GM19193 (cell line): Measurements from ENCODE around the gene FAM98B.

Experiments
- POLR2A ChIP-seq: IDR thresholded peaks from 4 replicates; pipeline ENCODE4 v1.6.1; 2011; ENCODE audit not compliant: insufficient read depth, insufficient read length; ENCODE audit errors: extremely low read depth

The FAM98B gene

DNA sequence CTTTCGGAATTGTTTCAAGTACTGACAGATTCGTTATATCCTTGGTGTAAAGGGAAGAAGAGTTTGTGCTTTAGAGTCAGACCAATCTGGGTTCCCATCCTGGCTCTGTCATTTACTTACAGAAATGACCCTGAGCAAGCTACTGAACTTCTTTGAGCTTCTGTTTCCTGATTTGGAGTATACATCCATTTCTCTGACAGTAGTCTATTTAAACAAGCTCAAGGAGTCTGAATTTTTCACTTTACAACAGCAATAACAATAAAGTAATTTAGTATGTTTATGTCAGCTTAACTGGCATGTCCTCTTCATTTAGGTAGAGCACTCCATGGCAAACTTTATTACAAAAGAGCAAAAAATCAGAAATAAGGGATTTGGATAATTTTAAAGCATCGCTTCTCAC, 27.8 kb downstream of the FAM98B start:
- no peak for TF ChIP-seq POLR2A

- no peak for TF ChIP-seq POLR2A
Observed at GRCh38 chr15:38482572-38482971, 28.6 kb downstream of the FAM98B start.

GRCh38 chr15:38486936-38487335, 33.0 kb downstream of the FAM98B start:
- TF ChIP-seq POLR2A = no peak

- no peak for TF ChIP-seq POLR2A
Observed at GRCh38 chr15:38487378-38487777, 33.5 kb downstream of the FAM98B start.

DNA sequence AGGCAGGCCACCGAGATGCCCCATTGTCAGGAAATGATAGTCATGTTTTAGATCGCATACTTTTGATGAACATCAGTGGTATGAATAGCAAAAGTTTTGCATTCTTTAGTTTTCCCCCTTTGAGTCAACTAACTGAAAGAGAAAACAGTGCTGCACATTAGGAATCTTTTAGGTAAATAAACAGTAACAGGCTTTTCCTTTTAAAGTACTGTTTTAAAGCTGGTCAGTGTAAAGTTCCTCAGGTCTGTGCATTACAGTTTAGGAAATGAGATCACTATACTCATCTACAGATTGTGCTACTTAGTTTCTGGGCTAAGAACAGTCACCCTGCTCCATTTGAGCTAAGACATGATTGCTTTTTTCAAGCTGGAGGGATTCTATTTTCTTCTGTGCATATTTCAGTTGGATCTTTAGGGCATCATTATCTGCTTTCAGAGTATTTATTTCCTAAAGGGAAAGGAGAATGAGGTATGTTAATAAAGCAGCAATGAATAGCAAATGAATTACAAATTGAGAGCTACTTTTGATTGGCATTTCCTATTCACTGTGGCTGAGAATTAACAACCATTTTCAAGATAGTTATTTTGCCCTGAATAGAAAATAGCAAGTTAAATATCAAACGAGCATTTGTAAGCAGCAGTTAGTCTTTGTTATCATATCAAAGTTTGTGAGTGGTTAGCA, 36.5 kb downstream of the FAM98B start:
- TF ChIP-seq POLR2A = no peak

- no peak for TF ChIP-seq POLR2A
Observed at GRCh38 chr15:38496151-38496550, 42.2 kb downstream of the FAM98B start.

- no peak for TF ChIP-seq POLR2A
Observed at GRCh38 chr15:38499651-38500050, 45.7 kb downstream of the FAM98B start.

DNA sequence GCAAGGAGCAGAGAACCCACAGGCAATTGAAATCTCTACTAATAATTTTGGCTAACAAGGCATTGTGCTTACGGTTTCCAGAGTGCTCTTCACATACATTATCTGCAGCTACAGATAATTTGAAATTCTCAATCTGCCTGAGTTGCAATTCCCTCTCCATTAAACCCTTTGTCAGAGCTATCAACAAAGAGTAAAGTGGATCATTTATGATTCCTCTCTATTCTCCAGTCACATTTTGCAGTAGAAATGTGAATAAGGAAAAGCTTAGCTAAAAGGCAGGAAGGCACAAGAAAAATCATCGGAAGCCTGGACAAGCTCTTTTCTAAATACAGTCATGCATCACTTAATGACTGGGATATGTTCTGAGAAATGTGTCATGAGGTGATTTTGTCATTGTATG, 49.6 kb downstream of the FAM98B start:
- no peak for TF ChIP-seq POLR2A

GRCh38 chr15:38504680-38505467, 50.9 kb downstream of the FAM98B start:
- no peak for TF ChIP-seq POLR2A

GRCh38 chr15:38506997-38507396, 53.1 kb downstream of the FAM98B start:
- no peak for TF ChIP-seq POLR2A

DNA sequence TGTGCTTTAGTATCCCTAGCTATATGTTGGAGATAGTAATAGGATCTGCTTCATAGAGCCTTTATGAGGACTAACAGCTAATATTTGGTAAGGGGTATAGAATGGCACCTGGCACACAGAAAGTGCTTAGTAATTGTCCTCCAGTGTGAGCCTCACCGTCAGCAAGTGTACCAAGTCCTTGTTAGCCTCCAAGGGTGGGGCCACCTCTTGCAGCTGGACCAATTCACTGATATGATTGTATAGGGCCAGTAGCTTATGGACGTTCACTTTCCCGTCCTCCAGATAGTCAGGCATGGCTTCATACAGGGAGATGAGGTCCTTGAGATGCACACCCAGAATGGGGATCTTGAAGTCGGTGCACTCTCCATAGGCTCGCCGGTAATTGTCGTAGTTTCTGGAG, 53.6 kb downstream of the FAM98B start:
- no peak for TF ChIP-seq POLR2A

DNA sequence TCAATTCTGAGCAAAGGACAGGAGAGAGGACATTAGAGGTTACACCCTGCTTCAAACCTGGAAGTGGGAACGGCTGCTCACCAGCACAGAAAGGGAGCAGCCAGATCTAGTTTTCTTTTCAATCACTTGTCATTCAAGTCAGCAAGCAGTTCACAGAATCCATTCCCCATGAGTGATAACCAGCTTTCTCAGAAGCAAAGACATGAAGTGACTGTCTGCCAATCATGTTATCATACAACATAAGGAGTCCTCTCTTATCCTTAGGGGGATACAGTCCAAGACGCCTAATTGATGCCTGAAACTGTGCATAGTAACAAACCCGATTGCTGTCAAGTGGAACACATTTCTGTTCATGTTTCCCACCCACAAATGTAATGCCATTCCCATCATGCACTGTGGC, 54.7 kb downstream of the FAM98B start:
- no peak for TF ChIP-seq POLR2A

DNA sequence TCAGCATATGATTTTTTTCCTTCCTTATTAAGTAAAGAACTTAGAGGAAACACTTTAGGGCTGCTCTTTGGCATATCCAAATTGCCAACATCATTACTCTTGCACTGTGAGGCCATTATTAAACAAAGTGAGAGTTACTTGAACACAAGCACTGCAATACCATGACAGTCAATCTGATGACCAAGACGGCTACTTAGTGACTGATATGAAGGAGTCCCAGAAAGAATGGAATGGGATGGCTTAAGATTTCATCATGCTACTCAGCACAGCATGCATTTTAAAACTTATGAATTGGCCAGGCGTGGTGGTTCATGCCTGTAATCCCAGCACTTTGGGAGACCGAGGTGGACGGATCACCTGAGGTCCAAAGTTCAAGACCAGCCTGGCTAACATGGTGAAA, 55.2 kb downstream of the FAM98B start:
- TF ChIP-seq POLR2A = no peak

DNA sequence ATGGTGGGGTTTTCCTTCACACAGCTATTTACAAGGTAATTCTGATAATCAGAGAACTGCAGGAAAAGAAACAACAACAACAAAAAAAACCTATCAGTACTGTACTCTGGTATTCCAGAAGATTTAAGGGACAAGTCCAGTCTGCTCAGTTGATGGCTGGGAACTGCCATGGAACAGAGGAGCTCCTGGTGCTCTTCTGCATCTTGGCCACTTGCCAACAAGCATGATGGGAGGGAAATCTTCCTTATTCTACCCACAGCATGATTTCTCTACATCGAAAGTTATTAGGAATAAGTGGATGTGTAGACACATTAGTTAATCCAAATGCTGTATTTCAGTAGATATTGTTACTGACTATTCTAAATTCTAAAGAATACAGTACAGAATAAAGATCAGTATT, 59.0 kb downstream of the FAM98B start:
- TF ChIP-seq POLR2A = no peak

GRCh38 chr15:38514601-38515000, 60.7 kb downstream of the FAM98B start:
- no peak for TF ChIP-seq POLR2A

- TF ChIP-seq POLR2A = no peak
Observed at GRCh38 chr15:38516626-38517025, 62.7 kb downstream of the FAM98B start.
